NCI-H345 (cell line): ENCODE data around the gene SUGP1.

Experiments
- DNase-seq: peaks from one replicate; lab custom pipeline; 2025; lab: John Stamatoyannopoulos, UW

The SUGP1 gene

DNA sequence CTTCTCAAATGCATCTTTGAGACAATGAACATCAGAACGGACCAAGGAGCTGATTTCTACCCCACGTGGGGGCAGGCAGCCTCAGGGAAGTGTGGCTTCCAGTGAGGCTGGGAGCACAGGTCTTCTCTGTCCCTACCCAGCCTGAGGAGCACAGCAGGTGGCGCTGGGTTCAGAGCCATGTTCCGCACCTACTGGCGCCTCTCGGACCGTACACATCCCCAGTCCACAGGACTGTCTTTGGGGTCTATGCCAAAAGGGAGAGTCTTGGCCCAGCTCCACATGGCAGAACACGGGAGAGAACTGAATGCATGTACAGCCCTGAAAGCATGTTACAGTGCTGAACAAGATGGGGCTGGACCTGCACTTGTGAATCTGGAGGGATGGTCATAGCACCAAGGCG is 22.6 kb downstream of the SUGP1 start:
- DNase-seq, result no peak

DNA sequence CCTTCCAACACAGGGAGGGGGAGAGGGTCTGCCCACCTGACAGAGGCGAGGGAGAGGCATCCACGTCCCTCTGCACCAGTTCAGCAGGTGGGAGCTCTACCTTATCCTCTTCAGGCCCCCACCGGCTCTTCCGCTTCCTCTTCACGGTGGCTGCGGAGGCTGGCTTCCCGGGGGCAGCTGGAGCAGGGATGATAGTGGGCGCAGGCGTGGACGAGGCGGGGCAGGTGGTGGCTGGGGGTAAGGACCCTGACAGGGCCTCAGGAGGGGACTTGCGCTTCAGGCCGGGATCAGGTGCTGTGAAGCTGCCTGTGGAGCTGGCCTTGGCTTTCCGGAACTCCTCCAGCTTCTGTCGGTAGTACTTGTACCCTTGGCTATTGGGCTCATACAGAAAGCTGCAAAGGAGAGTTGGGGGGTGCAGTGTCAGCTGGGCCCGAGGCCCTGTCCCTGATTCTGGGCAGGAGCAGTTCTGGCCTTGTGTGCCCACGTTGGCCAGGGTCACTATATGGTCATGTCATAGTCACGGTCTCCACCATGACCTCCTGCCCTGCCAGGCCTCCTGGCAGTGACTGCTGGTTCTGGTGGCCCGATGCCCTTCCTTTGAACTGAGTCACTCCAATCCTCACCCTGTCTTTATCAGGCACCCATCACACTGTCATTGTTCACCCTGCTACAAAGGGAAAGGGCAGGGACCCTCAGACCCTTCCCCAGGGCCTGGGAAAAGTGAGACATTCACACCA is 23.2 kb downstream of the SUGP1 start:
- no peak for DNase-seq

DNA sequence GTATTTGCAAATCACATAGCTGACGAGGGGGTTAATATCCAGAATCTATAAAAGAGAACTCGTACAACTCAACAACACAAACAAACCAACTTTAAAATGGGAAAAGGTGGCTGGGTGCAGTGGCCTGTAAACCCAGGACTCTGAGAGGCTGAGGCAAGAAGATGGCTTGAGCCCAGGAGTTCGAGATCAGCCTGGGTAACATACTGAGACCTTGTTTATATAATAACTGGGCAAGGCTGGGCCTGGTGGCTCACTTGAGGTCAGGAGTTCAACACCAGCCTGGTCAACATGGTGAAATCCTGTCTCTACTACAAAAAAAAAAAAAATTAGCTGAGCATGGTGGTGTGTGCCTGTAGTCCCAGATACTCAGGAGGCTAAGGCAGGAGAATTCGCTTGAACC is 25.4 kb downstream of the SUGP1 start:
- no peak for DNase-seq

DNA sequence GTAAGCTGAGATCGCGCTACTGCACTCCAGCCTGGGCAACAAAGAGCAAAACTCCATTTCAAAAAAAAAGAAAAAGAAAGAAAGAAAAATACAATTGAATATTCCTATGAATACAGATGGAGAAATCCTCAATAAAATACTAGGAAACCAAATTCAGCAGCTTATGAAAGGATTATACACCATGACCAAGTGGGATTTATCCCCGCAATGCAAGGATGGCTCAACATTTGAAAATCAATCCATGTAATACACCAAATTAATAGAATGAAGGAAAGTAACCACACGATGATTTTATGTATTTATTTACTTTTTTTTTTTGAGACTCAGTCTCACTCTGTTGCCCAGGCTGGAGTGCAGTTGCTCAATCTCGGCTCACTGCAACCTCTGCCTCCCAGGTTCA is 27.7 kb downstream of the SUGP1 start:
- DNase-seq, result no peak

DNA sequence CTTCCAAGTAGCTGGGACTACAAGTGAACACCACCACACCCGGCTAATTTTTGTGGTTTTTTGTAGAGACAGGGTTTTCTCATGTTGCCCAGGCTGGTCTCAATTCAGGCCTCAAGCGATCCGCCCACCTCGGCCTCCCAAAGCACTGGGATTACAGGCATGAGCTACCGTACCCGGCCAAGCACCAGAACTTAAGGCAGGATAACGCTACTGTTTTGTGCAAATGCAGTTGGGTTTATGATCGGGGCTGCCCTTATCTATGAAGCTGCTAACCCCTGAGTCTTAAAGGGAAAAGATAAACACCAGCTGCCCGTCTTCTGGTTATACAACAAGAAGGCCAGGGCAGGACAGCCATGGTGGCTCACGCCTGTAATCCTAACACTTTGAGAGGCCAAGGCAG is 34.6 kb downstream of the SUGP1 start:
- DNase-seq, result no peak

DNA sequence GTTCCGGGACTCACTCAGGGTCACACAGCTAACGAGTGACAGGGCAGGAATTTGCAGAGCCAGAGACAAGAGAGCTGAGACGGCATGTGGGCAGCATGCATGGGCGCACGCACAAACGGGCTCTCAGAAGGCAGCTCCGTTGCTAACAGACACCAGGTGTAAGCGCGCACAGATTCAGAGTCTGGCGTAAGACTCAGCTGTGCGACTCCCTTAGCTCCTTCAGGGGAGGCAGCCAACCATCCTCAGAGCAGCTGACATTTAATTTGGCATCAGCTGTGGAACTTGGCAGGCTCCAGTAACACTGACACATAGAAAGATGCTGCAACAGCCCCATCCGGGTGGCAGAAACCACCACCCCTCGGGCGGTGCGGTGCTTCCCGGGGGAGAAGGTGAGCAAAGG is 39.7 kb downstream of the SUGP1 start:
- no peak for DNase-seq

DNA sequence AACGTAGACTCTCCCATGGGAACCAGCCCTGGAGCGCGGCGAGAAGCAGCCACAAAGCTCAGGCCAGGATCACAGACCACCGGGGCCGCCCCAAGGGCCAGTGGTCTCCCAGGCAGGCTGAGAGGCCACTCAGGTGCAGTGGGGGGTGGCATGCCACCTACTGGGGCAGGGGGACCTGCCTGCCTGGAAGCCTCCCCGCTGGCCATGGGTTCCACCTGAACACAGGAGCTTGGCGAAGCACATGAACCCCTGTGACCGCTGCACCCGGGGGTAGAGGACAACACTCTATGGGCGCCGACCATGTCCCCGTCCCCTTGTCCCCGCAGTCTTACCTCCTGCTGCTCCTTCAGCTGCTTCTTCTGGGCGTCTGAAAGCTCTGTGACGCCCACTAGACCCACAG is 40.5 kb downstream of the SUGP1 start:
- DNase-seq, result no peak

DNA sequence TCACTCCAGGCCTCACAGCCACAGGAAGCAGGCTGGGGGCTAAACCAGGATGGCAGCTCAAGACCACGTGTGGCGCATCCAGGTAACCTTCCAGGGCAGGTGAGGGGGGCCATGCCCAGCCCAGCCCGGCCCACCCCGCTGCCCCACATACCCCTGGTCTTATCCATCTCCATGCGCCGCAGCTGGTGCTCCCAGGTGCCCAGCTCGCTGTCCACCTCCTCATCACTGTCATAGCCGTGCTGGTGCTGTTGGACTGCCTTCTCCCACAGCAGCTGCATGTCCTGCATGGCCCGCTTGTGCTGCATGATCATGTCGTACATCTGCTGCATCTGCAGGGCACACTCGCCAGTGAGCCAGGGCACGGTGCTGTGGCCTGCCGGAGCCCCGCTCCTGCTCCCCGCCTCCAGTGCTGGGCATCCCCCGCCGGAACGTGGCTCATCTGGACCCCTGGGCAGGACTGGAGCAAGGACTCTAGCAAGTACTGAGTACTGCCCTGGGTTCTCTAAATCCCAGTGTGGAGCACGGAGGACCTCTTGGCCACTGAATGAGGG is 41.2 kb downstream of the SUGP1 start:
- no peak for DNase-seq

DNA sequence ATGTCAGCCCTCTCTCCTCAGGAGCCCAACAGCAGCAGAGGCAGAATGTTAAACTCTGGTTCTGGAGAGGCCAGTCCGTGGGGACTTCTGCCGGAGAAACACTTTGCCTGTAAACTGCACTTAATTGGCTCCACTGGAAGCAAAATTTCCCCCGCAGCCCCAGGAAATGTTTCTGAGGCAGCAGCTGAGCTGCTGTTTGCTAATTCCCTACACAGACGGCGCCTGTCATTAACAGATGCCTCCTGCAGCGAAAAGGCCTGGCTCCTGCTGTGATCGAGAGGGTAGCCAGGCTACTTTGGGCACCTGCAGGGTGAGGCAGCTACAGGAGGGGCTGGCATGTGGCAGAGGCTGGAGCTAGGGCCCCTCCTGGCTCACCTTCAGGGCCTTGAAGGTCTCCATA is 42.0 kb downstream of the SUGP1 start:
- peak; percentile 79 for DNase-seq

DNA sequence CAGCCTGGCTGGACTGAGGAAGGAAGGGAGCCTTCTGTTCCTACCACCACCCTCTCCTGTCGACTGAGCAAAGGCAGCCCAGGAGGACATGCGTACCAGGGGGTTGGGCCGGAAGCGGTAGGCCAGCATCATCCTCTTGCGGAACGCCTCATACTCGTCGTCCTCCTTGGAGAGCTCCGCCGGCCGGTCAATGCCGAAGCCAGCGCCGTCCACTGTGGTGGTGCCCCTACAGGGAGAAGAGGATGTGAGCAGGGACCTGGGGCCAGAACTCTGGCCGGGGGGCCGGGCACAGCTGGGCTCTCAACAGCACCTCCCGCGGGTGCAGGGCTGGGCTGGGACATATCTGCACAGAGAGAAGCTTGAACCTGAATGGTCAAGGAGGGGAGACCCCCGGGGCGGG is 43.5 kb downstream of the SUGP1 start:
- no peak for DNase-seq

DNA sequence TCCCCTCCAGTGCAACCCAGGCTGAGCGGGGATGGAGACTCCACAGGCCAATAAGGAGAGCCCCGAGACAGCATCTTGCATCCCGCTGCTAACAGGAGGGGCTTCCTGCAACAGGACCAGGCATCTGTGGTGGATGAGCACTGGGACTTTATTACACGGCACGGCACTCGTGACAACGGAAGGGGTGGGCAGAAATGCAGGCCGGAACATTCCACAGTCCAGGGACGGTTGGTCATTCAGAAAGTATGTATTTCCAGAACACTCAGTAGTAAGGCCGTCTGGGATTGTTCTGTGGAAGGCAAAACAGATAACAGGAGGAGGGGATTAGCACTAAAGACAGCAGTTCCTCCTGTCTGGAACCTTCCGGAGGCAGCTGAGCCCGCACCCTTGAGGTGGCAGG is 43.9 kb downstream of the SUGP1 start:
- DNase-seq, result no peak

DNA sequence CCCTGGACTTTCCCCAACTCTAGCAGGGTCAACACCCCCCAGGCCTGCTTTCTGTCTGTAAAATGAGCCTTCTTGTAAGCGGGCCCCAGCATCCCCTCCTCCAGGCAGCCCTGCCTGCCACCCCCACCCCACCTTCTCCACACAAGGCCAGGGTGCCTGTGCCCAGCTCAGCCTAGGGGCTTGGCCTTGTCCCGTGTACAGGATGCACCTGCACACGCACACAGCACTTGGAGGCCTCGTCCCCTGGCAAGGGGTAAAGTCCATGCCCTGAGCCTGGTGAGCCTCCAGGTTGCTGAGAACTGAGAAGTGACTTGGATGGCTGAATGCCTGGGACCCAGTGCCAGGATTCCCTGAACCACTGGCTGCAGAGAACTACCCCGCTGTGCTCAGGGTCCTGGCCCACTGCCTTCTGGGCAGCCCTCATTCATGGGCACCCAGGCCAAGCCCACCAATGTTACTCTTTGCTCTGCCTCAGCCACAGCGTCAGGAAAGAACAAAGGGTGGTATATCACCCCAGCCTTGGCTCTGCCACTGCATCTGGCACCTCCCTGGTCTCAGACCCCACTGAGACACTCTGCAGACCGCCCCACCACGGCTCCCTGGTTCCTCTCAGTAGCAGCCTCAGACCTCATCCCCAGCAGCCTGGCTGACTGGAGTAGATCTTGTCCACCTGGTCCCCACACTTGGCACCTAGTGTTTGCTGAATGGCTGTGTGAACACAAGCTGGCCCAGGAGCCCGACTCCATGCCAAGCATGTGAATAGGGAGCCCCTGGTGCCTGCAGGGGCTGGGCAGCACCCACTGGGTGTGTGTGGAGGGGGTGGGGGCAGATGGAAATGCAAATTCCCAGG is 45.4 kb downstream of the SUGP1 start:
- DNase-seq, result no peak

DNA sequence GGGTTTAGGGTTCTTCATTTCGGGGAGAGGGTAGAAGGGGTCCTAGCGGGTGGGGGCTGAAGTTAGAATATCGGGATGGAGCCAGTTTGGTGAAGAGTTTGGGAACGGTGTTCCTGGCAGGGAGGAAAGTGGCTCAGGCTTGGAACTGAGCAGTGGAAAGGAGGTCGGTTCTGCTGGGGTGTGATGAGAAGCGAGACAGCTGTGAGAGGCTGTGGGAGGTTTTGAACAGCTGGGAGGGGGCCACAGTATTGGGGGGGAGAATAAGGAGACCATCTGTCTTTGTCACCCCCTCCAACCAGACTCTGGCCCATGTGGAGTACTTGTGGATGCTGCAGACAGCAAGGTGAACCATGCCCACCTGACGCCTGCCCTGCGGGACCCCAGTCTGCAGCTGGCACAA is 46.2 kb downstream of the SUGP1 start:
- no peak for DNase-seq

DNA sequence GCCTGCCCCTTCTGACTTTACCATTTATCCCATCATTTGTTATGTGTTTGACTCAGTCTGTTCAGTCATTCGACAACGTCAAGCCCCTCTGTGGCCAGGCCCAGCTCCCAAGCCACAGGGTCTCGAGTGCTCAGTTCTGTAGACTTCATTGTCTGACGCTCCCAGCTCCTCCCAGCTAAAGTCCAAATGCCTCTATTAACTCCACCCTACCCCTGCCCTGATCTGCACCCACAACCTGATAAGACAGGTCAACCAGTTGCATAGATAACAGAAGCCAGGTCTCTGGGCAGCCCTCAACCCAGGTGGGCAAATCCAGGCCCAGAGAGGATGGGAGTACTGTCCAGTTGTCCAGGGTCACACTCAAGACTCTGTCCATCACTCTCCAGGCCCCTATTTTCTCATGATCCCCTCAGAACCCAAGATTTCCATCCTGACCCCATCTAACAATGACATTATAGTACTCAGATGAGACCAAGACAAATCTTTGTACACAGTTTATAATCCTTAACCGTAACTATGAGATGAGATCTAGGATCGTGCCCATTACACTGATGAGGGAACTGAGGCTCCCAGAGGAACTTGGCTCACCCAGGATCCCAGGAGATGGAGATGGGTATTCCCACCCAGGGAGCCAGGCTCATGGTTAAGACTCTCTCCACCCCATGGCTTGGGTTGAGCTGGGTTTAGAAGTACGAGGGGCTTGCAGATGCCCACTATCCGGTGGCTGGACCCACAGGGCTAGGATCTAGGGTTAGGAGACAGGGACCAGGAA is 48.3 kb downstream of the SUGP1 start:
- no peak for DNase-seq

DNA sequence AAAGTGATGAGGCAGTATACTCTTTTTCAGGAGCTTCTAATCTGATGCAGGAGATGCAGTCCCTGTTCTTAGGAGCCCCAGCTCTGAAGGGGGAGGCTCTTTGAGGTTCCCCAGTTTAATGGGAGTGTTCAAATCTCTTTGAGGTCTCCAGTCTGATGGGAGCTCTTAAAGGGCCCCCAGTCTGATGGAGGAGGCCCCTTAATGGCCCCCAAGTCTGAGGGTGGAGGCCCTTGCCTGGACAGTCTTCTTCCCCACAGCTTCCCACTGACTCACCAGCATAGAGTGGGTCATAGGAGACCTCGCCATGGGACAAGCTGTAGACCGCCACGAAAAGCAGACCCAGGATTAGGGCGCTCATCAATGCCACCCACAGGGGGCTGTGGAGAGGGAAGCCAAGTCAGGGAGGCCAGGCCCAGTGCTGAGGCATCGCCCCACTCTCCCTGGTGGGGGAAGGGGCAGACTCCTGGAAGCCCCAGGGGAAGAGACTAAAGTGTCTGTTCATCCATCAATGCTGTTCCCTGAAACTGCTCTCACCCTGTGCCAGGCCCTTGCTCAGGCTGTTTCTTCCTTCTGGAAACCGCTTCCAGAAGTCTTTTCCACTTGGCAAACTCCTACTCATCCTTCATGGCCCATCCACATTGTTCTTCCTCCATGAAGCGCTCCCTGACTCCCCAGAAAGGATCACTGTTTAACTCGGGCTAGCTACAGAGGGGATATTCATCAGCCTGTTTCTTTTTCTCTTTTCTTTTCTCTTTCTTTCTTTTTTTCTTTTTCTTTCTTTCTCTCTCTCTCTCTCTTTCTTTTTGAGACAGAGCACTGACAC is 49.3 kb downstream of the SUGP1 start:
- no peak for DNase-seq

DNA sequence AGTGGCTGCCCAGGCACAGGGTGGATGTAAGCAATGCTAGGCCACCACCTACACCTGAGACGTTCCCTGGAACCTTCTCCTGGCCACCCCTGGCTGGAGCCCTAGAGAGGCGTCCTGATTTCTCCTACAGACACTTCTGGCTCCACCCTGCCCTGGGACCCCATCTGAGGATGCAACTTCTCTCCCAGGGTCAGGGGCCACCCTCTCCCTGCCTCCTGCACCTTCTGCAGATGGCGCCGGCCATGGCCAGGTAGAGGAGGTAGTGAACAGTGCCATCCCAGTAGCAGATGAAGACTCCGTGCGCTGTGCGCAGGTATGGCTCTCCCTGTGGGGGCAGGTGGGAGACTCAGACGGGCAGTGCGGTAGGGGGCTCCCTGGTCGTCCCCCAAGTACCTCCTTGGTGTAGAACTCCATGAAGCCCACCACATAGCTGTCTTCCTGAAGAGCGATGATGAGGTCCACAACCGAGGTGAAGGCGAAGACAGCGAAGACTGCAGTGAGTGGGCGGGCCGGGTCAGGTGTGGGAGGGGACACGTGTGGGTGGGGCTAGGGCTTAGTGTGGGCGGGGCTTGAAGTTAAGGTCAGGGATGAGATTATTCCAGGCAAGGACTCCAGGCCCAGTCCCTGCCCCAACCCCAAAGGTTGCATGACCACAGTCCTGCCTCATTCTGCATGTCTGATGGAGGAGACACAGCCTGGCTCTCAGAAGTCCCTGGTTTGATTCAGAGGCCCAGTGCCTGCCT is 50.2 kb downstream of the SUGP1 start:
- no peak for DNase-seq

DNA sequence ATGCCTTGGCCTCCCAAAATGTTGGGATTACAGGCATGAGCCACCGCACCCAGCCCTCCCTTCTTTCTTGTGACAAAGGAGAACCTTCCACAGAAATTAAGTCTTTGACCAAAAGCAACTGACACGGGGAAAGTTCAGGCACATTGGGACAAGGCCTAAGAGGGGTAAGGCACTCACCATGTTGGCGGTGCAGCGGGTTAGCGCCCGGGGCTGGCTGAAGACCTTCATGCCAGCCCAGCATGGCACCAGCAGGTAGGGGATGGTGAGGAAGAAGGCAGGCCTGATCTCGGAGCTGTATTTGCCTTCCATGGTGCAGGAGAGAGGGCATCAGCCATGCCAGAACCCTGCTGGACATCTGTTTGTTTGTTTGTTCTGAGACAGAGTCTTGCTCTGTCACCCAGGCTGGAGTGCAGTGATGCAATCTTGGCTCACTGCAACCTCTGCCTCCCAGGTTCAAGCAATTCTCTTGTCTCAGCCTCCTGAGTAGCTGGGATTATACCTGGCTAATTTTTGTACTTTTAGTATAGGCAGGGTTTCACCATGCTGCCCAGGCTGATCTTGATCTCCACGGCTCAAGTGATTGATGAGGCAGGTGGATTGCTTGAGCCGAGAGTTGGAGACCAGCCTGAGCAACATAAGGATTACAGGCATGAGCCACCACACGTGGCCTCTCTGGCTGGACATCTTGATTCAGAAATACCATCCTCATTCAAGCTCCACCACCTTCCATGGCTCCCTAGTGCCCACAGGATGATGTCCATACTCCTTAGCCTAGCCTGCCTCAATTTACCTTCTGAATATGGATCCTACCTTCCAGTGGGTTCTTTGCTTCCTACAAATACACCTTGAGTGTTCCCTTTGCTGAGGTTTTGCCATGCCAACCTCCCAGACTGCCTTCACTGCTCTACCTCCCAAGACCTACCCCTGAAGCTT is 51.6 kb downstream of the SUGP1 start:
- DNase-seq, result no peak

DNA sequence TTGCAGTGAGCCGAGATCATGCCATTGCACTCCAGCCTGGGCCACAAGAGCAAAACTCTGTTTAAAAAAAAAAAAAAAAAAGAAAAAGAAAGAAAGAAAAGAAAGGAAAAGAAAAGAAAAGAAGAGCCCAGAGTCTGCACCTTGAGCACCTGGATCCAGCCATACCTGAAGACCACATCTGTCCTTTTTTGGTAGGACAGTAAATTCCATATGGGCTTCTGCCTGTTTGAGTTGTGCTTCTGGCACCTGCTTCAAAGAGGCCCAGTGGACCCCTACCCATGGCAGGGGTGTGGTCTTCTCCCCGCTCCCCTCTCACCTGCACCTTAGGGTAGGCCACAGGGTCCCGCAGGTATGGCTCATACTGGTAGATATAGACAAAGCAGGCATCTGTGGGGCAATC is 53.0 kb downstream of the SUGP1 start:
- DNase-seq, result no peak

DNA sequence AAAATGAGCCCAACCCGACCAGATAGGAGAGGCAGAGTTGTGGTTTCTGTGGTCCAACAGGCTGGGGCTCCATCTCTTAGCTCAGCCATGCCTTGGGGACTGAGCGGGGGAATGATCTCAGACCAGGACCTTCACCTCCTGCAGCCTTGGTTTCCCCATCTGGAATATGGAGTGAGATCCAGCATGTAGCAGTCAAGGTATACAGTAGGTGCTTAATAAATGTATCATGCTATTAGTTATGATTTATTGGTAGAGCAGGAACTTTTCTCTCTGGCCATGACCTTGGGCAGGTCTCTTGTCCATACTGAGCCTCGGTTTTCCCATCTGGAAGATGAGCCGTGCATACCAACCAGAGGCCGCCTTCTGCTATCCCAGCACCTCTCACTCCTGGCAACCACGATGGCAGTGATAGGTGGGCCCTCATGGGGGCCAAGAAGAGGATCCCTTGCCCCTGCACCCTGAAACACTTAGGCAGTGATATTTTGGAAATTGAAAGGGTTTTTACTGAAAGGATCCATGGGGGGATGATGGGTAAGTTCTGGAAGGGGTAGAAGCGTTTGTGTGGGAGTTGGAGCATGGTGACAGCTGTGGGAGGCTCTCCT is 56.3 kb downstream of the SUGP1 start:
- no peak for DNase-seq
